Erythroblast (primary cell): ENCODE results near the gene RAB44.

Source experiments
- DNase-seq, 2 experiments: peaks; one replicate each; lab custom pipeline; 2025; lab: John Stamatoyannopoulos, UW
- GATA1 ChIP-seq: IDR thresholded peaks from 2 replicates; pipeline ENCODE4 v1.6.1; 2011; ENCODE audit warnings: low read depth, mild to moderate bottlenecking, control low read depth, low read length, moderate library complexity
- POLR2A ChIP-seq: IDR thresholded peaks from 2 replicates; pipeline ENCODE4 v1.6.1; 2011; ENCODE audit warnings: mild to moderate bottlenecking, low read length

RAB44 gene

GRCh38 chr6:36662827-36663256 is 34.8 kb upstream of the RAB44 start:
- TF ChIP-seq GATA1, result no peak

GRCh38 chr6:36663504-36664446 is 33.9 kb upstream of the RAB44 start:
- DNase-seq, result no peak
- TF ChIP-seq GATA1 (no peak), POLR2A (no peak)

More at GRCh38 chr6:36662827-36663256, 34.8 kb upstream of the RAB44 start:
- no peak for DNase-seq

DNA sequence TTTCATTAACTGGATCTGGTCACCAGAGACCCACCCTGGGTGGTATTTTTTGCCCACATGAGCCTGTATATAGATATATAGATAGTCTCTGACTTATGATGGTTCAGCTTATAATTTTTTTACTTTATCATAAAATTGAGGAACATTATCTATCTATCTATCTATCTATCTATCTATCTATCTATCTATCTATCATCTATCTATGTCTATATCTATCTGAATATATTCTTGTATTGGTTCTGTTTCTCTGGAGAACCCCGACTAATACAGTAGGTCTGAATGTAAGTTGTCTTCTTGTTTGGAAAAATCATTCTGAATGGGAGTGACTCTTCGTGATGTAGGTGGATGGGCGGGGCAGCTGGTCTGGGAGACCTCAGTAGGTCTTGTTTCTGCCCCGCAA is 32.4 kb upstream of the RAB44 start:
- DNase-seq, result no peak
- TF ChIP-seq GATA1 (no peak), POLR2A (no peak)

GRCh38 chr6:36666287-36666686 is 31.3 kb upstream of the RAB44 start:
- no peak for DNase-seq
- TF ChIP-seq POLR2A (no peak), GATA1 (no peak)

DNA sequence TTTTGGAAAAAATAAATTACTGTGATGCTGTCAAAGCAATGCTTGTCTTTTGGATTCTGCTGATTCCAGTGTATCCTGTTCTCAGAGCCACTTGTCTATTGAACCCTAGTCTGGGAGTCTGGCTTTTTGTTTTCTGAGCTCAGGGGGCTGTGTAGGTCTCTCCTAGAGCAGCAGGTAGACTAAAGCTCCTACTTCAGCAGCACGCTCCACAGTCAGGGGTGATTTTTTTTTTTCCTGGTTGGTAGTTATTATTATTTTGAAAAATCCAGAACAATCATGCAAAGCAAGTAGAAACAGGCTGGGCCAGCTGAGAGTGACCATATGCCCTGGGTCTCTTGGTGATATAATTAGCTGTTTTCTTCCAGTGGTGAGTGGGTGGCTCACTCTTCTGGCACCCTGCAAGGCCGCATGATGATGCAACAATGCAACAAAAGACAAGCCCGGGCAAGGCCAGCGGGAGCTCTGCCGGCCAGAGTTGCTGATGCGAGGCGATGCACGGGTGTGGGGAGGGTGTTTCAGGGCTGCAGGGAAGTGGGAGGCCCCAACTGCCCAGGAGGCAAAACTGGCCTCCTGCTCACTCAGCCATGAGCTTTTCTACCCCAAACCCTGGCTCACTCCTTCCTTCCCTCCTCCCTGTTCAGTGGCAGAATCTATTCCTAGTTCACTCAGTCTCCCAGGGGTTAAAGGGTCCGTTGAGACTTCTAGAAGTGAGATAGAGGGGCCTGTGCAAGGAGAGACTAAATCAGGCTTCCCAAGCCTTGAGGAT is 30.6 kb upstream of the RAB44 start:
- peak; percentile 21 to 50 for DNase-seq
- no peak for TF ChIP-seq POLR2A

GRCh38 chr6:36668591-36668990 is 29.0 kb upstream of the RAB44 start:
- DNase-seq, result no peak
- TF ChIP-seq GATA1 (no peak), POLR2A (no peak)

- TF ChIP-seq POLR2A, result no peak
- TF ChIP-seq GATA1, result no peak
- no peak for DNase-seq
Observed at GRCh38 chr6:36669002-36669401, 28.6 kb upstream of the RAB44 start.

DNA sequence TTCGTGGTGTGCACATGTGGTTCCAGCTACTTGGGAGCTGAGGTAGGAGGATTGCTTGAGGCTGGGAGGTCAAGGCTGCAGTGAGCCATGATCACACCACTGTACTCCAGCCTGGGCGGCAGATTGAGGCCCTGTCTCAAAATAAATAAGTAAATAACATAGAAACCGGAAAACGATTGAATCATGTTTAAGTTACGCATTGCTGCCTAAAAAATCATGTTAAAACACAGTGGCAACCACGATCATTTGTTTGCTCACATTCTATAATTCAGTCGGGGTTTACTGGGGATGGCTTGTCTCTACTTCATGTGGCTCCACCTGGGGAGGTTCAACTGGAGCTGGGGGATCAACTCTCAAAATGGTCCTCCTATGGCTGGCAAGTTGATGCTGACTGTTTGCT is 27.4 kb upstream of the RAB44 start:
- TF ChIP-seq POLR2A (no peak), GATA1 (no peak)
- DNase-seq, result no peak

DNA sequence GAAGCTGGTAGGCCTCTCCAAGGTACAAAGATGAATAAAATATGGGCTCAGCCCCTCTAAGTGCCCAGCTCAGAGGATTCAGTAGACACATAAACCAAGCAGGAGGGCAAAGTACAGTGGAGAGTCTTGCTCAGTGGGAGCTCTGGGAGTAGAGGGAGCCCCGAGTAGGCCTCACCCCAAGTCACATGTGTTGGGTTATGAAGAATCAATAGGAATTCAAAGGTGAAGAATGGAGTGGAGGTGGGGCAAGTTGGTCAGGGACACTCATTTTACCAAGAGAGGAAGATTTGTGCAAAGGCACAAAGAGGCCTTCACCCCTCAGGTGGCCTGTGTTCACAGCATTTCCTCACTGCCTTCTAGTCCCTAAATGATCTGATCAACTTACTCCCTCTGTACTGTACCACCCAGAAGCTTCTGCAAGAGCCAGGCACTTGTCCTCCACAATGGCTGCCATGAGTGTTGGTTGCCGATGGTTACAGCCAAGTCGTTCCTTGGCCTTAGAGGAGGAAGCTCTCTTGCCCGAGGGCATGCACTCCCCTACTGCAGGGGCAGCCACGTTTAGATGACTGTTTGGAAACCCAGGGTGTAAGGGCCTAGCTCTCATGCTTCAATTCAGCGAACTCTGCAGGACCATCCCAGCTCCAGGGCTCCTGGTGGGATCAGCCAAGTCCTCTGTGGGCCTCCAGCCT is 25.8 kb upstream of the RAB44 start:
- TF ChIP-seq POLR2A (no peak), GATA1 (no peak)
- no peak for DNase-seq

- DNase-seq, result no peak
Observed at GRCh38 chr6:36673882-36674281, 23.7 kb upstream of the RAB44 start.

GRCh38 chr6:36674942-36675341 is 22.7 kb upstream of the RAB44 start:
- no peak for DNase-seq
- TF ChIP-seq GATA1 (no peak), POLR2A (no peak)

More at GRCh38 chr6:36673882-36674281, 23.7 kb upstream of the RAB44 start:
- no peak for TF ChIP-seq POLR2A
- TF ChIP-seq GATA1, result no peak

DNA sequence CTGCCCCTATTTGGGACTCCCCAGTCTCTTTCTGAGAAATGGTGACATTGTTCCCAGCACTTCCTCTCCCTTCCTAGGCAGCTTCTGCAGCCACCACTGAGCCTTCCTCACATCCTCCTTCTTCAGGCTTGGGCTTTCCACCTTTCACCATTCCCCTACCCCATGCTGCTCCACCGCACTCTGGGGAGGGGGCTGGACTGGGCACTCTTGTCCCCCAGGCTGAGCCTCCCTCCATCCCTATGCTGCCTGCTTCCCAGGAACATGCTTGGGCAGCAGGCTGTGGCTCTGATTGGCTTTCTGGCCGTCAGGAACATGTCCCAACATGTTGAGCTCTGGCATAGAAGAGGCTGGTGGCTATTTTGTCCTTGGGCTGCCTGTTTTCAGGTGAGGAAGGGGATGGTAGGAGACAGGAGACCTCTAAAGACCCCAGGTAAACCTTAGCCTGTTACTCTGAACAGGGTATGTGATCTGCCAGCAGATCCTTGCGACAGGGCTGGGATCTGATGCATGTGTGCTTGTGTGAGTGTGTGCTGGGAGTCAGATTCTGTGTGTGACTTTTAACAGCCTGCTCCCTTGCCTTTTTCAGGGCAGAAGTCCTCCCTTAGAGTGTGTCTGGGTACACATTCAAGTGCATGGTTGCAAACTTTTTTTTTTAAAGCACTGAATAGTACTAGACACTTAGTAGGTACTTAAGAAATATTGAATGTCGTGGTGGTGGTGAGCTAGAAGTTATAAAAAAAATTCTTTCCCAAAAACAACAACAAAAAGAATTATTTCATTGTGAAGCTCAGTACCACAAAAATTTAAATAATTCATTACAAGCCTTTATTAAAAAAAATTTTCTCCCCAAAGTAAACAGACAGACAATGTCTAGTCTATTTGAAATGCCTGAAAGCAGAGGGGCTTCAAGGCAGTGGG is 21.2 kb upstream of the RAB44 start:
- DNase-seq, result peak in 1 of 2 experiments; percentile 40
- no peak for TF ChIP-seq GATA1
- no peak for TF ChIP-seq POLR2A

DNA sequence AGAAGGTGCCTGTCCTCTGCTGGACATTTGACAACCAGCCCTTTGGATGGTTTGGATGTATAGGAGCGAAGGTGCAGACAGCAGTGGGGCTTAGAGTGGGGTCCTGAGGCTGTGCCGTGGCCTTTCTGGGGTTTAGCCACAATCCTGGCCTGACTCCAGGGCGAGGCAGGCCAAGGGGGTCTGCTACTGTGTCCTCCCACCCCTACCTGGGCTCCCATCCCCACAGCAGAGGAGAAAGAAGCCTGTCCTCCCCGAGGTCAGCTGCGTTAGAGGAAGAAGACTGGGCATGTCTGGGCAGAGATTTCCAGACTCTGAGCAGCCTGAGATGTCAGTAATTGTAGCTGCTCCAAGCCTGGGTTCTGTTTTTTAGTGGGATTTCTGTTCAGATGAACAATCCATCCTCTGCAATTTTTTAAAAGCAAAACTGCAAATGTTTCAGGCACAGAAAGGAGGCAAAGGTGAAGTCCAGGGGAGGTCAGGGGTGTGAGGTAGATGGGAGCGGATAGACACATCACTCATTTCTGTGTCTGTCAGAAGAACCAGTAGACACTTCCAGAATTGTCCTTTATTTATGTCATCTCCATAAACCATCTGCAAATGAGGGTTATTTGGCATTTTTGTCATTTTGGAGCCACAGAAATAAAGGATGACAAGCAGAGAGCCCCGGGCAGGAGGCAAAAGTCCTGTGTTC is 20.4 kb upstream of the RAB44 start:
- DNase-seq, result peak in 1 of 2 experiments; percentile 31
- TF ChIP-seq POLR2A, result no peak
- no peak for TF ChIP-seq GATA1
